ENCODE data around the gene CANT1. TPM values are rescaled to one million over a fixed set of nuclear protein-coding genes. Genes with fewer than 3 reads are reported as not detected.

The CANT1 gene
- 55.4 and 66.1 TPM in 2 replicates for total RNA-seq

DNA sequence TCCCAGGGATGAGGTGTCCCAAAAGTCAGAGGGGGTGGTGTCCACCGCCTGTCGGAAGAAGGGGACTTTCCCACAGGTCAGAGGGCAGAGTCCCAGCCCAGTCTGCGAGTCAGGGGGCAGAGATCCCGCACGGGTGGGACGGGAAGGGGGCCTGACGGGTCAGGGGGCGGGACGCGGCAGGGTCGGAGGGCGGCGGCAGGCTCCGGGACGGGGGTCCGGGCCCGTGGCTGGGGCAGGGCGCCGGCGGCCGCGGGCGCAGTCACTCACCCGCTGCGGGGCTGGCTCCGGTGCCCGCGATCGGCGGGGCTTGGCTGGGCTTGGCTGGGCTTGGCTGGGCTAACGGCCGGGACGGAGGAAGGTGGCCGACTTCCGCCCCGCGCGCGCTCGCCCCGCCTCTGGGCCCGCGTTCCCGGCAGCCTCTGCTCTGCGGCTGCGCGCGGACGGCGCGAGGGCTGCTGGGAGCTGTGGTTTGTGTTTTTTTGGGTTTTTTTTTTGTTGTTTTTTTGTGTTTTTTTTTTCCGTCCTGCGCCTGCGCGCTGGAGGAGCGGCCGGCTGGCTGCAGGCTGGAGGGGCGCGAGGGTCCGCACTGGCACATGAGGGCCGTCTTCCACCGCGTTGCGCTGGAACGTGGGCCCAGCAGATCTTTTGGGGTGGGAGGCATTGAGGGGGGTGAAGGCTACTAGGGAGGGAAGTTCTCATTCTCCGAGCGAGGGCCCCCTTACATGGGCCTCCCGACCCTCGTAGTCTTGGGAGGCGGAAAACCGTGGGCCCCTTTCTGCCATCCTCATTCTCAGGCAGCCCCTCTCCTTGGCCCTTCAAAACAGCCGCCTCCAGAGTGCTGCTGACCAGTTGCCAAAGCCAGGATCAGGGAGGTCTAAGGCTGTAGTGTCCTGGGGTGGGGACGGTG, at the start of gene CANT1:
TSS of gene CANT1 (minus strand) at position 368 of the 907 bp plus-strand sequence. CDS start 12,142 bp downstream, outside the sequence.

DNA sequence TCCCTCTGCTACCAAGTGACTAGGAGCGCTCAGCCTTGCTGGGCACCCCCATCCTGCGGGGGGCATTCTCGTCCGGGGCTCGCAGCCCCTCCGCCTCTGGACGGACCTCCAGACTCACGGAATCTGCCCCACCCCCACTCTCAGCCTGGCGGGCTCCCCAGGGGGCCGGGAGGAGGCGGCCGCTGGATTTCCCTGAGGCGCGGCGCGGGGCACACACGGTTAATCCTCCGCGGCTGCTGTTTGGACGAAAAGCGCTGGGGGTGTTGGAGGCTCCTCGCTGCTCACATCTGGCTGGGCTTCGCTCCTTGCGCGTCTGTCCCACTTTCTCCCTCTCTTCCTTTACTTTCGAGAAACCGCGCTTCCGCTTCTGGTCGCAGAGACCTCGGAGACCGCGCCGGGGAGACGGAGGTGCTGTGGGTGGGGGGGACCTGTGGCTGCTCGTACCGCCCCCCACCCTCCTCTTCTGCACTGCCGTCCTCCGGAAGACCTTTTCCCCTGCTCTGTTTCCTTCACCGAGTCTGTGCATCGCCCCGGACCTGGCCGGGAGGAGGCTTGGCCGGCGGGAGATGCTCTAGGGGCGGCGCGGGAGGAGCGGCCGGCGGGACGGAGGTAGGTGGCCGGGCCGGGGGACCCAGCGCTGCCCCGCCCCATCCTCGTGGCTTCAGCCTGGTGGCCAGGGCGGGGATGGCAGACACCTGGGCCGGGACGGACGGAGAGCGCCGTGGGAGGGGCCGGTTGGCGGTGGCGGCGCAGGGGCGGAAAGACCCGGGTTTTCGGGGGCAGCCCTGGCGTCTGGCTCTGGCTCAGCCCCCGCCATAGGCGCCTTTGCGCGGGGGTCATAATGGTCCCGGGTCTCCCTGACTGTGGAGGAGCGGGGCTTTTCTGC, 14.6 kb upstream of the CANT1 start, which contains the start of gene C1QTNF1:
TSS of gene C1QTNF1 (plus strand) at position 284 of the 886 bp plus-strand sequence. CDS start 19,800 bp downstream, outside the sequence.

DNA sequence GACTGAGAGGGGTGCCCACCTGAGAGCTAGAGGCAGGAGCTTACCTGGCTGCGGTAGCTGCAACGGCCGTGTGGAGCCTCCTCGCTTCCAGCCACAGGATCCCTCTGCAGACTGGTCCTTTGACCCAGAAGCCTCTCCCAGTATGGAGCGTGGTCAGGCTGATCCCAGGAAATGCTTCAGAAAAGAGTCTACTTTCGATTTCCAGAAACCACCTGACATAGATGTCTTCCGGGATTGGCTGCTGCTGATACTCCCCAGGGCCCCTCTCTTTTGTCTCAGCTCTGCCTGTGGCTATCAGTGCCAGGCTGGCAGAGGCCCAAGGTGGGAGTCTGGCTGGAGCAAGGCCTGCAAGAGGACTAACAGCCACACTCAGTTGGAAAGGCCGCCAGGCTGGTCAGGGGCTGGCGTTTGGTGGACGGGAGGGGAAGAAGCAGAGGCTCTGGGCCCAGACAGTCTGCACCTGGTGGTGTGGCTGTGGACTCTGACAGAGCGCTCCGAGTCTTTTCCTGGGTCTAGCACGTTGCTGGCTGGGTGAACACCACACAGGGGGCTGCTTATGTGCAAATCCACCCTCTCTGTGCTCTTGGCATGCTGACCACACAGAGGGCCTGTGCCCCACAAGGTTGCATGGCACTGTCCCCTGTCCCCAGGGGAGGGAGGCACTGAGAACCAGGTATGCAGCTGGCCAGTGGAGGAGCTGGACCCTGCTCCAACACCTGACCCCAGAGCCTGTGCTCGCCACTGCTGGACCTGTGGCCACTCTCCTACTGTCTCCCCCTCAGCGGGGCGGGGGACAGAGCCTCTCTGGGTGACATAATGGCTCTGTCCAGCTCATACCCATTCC, 29.6 kb downstream of the CANT1 start, which contains the start of gene LGALS3BP:
TSS of gene LGALS3BP (minus strand) at position 144 of the 844 bp plus-strand sequence. CDS start 2,732 bp downstream, outside the sequence.

Other genes with a start within 250 kb of the CANT1 start
- 22.1 and 23.5 TPM in 2 replicates for gene CYTH1, start 227.5 kb downstream of the CANT1 start, total RNA-seq
- gene USP36, start 168.9 kb downstream of the CANT1 start, total RNA-seq, result 13.0 and 14.3 TPM in 2 replicates
- gene CEP295NL, start 106.6 kb downstream of the CANT1 start, total RNA-seq, result not detected in 2 replicates
- gene TIMP2, start 84.4 kb downstream of the CANT1 start, total RNA-seq, result 0.47 and 3.3 TPM in 2 replicates
- 85.3 and 122 TPM in 2 replicates for gene LGALS3BP, start 29.8 kb downstream of the CANT1 start, total RNA-seq
- 38.3 and 73.3 TPM in 2 replicates for gene C1QTNF1, start 14.4 kb upstream of the CANT1 start, total RNA-seq
- 4.6 and 10.7 TPM in 2 replicates for gene ENGASE, start 65.1 kb upstream of the CANT1 start, total RNA-seq

Data from hair follicular keratinocyte (primary cell).